Natural killer cell (primary cell): ENCODE data around the gene ARL1. TPM values are rescaled to one million over a fixed set of nuclear protein-coding genes. Genes with fewer than 3 reads are reported as not detected.

ENCODE experiments used
- ATAC-seq, 3 donors: fragments of 150-1000 bp in 2 of 3; fragments of 200-7000 bp in 1 of 3; cut with Tn5 transposase; 1 replicate in 1 of 3; 2 replicates in 2 of 3; pipeline ENCODE4 v1.10.0; 2021; ENCODE audit warnings: mild to moderate bottlenecking in 2 of 3, moderate library complexity in 2 of 3
- DNase-seq, 2 donors: peaks; one replicate each; pipeline versions ENCODE4 v3.0.0 to v3.0.0-alpha.2; 2013 to 2021; ENCODE audit warnings: mixed read lengths in 1 of 2
- H3K27ac ChIP-seq: one replicate; pipeline ENCODE4 v1.5.1; 2013; ENCODE audit warnings: mild to moderate bottlenecking, low read length
- H3K27me3 ChIP-seq: one replicate; pipeline ENCODE4 v1.6.1; 2013; ENCODE audit warnings: low read length; ENCODE audit not compliant: control insufficient read depth, insufficient read depth
- H3K36me3 ChIP-seq: one replicate; pipeline ENCODE4 v1.6.1; 2013; ENCODE audit warnings: low read length; ENCODE audit not compliant: control insufficient read depth, insufficient read depth
- H3K4me1 ChIP-seq: one replicate; pipeline ENCODE4 v1.6.1; 2013; ENCODE audit warnings: low read length; ENCODE audit not compliant: control insufficient read depth, insufficient read depth
- H3K4me3 ChIP-seq: one replicate; pipeline ENCODE4 v1.5.1; 2013; ENCODE audit warnings: low read length
- H3K9me3 ChIP-seq: one replicate; pipeline ENCODE4 v1.6.1; 2013; ENCODE audit warnings: low read length; ENCODE audit not compliant: control insufficient read depth, insufficient read depth
- H3K27ac Mint-ChIP-seq, 2 donors: one replicate each; pipeline ENCODE4 v1.8.0; 2022; ENCODE audit warnings: mild to moderate bottlenecking in 2 of 2, mixed read lengths in 2 of 2, moderate library complexity in 1 of 2
- H3K27me3 Mint-ChIP-seq, 2 donors: one replicate each; pipeline ENCODE4 v1.8.0; 2022; ENCODE audit warnings: low read depth in 2 of 2, mixed read lengths in 2 of 2
- H3K36me3 Mint-ChIP-seq: one replicate; pipeline ENCODE4 v1.8.0; 2022; ENCODE audit warnings: mixed read lengths
- H3K4me1 Mint-ChIP-seq, 2 donors: one replicate each; pipeline ENCODE4 v1.8.0; 2022; ENCODE audit warnings: mixed read lengths in 2 of 2
- H3K4me3 Mint-ChIP-seq: one replicate; pipeline ENCODE4 v1.8.0; 2022; ENCODE audit warnings: mild to moderate bottlenecking, moderate library complexity, mixed read lengths
- H3K9me3 Mint-ChIP-seq, 2 donors: one replicate each; pipeline ENCODE4 v1.8.0; 2022; ENCODE audit warnings: mixed read lengths in 2 of 2
- WGBS: methylation state at CpG from one replicate; pipeline ENCODE4 v1.1.7; 2013; ENCODE audit warnings: missing lambda C conversion rate; ENCODE audit not compliant: insufficient coverage; 5-methylcytosine and 5-hydroxymethylcytosine counted together
- intact Hi-C: fragments of 100-400 bp; cut with micrococcal nuclease; formaldehyde crosslinking; loops from one replicate; pipeline ENCODE4 v1.14.2; 2022
- total RNA-seq, 4 donors: library from RNA; stranded (reverse); fragments of 120-200 nt in 1 of 4; gene quantifications; one replicate each; pipeline versions ENCODE4 v1.2.3 to v1.2.4, GENCODE V29; 2013 to 2022
- TF ChIP-seq, protein P1 (sequence below): fragments of 200-600 bp; IDR thresholded peaks from one replicate; pipeline ENCODE4 v1.8.0; 2022; ENCODE audit warnings: antibody characterized with exemption

ARL1 gene
- 10 to 100 TPM; 32.0 to 32.6 (median 32.2) TPM for total RNA-seq
- total RNA-seq (2013) = 49.9 TPM

DNA sequence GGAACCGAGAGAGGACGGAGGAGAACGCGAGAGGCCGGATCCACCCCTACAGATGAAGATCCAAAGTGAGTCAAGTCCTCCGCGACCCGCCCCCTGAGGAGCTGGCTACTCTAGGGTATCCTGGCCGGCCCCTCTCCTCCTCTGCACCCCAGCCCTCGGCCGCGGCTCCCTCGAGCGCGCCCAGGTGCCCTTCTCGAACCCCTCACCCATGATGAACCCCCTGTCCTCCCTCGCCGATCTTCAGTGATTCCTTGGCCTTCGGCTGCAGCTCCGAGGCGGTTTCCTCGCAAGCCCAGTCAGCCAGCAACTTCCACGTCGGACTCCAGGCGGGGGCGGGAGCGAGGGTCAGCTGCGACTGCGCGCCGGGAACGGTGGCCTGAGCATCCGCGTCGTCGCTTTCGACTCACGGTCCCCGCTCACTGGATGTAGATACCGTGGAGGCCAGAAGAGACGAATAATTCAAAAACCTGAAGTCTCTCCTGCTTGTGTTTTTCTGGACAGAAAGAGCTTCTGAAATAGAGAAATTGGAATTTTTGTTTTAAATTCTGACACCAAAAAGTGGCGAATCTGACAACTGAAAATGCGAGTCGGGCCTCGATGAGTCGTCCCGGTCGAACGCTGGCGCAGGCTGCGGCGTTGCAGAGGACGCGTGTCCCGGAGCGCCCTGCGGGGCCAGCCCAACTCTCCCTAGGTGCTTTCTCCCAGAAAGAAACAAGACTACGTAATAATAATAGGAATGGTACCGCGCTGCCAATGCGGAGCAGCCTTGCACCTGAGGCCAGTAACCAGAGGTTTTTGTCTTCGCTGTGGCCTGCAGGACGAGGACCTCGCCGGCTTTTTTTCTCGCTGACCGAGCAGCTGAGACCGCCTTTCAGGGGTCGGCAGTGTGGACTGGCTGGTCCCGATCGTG is at the start of gene ARL1:
ARL1 (minus strand) TSS at position 337 of the 910 bp plus-strand sequence; CDS start at position 210, 127 bp downstream.
- Mint-ChIP-seq H3K9me3 (no peaks in the 10 kb centered on the region), H3K27me3 (peaks cover 2 to 7% of the 10 kb centered on the region in 2 donors), H3K27ac (peak within 1 kb of the TSS; percentile 93 to 95), H3K4me3 (peak within 1 kb of the TSS; percentile 98), H3K36me3 (no peaks in the 10 kb centered on the region), H3K4me1 (peaks cover 25 to 32% of the 10 kb centered on the region in 2 donors)
- H3K27ac ChIP-seq = peak within 1 kb of the TSS; percentile 95
- TF ChIP-seq, protein P1, sequence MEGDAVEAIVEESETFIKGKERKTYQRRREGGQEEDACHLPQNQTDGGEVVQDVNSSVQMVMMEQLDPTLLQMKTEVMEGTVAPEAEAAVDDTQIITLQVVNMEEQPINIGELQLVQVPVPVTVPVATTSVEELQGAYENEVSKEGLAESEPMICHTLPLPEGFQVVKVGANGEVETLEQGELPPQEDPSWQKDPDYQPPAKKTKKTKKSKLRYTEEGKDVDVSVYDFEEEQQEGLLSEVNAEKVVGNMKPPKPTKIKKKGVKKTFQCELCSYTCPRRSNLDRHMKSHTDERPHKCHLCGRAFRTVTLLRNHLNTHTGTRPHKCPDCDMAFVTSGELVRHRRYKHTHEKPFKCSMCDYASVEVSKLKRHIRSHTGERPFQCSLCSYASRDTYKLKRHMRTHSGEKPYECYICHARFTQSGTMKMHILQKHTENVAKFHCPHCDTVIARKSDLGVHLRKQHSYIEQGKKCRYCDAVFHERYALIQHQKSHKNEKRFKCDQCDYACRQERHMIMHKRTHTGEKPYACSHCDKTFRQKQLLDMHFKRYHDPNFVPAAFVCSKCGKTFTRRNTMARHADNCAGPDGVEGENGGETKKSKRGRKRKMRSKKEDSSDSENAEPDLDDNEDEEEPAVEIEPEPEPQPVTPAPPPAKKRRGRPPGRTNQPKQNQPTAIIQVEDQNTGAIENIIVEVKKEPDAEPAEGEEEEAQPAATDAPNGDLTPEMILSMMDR = no peak
- under 1% methylated on average over 69 of the region's 71 CpGs for WGBS
- H3K27me3 ChIP-seq = peaks cover 2% of the 10 kb centered on the region
- intact Hi-C loops = loop anchor here (5.0 kb wide), 1 partner anchor 425 kb away; the partner anchor contains the start of gene GNPTAB
- ATAC-seq = peak; percentile 86 to 89 (median 87)
- H3K9me3 ChIP-seq = no peaks in the 10 kb centered on the region
- peak; percentile 73 to 87 for DNase-seq
- H3K36me3 ChIP-seq = no peaks in the 10 kb centered on the region
- peak within 1 kb of the TSS; percentile 78 for H3K4me3 ChIP-seq
- H3K4me1 ChIP-seq = peaks cover 18% of the 10 kb centered on the region

DNA sequence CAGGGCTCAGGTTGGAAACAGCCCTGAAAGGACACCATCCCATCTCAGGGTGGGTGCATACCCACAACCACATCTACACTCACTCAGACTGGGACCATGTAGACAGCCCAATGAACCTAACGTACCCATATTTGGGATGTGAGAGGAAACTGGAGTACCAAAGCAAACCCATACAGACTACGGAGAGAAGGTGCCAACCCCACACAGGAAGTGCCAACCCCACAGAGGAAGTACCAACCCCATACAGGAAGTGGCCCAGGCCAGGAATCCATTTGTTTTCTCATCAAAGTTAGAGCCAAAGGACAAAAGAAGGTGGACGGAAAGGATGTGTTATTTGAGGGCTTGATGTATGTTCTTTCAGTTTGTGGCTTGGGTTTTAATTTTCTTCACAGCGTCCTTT is 48.1 kb upstream of the ARL1 start:
- Mint-ChIP-seq H3K9me3 (peaks cover 0 to 4% of the 10 kb centered on the region in 2 donors), H3K27ac (peak overlapping the region; percentile 75 to 80), H3K4me1 (peaks cover 21 to 23% of the 10 kb centered on the region in 2 donors), H3K36me3 (no peaks in the 10 kb centered on the region), H3K27me3 (no peaks in the 10 kb centered on the region), H3K4me3 (peak overlapping the region; percentile 85)
- Histone ChIP-seq H3K9me3 (peaks cover 11% of the 10 kb centered on the region), H3K27ac (peak overlapping the region; percentile 13), H3K27me3 (no peaks in the 10 kb centered on the region), H3K36me3 (no peaks in the 10 kb centered on the region), H3K4me1 (peaks cover 19% of the 10 kb centered on the region), H3K4me3 (no peak overlapping the region)
- ATAC-seq (peak; percentile 79 to 91 (median 86)), DNase-seq (peak; percentile 17 to 50)
- WGBS = 0% methylated on average over 3 of the region's 4 CpGs
- TF ChIP-seq, protein P1 = no peak
- intact Hi-C loops = no loop called here

DNA sequence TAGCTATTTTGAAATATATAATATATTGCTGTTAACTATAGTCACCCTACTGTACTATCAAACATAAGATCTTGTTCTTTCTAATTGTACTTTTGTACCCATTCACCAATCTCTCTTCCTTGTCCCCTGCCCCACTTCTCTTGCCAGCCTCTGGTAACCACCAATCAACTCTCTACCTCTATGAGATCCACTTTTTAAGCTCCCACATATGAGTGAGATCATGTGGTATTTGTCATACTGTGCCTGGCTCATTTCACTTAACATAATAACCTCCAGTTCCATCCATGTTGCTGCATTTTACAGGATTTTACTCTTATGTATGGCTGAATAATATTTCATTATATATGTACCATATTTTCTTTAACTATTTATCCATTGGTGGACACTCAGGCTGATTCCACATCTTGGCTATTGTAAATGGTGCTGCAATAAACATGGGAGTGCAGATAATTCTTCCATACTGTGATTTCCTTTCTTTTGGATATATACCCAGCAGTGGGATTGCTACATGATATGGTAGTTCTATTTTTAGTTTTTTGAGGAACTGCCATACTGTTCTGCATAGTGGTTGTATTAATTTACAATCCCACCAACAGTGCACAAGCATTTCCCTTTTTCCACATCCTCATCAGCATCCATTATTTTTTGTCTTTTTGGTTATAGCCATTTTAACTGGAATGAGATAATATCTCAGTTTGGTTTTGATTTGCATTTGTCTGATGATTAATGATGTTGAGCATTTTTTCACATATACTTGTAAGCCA is 34.1 kb upstream of the ARL1 start:
- Histone ChIP-seq H3K36me3 (no peaks in the 10 kb centered on the region), H3K9me3 (no peaks in the 10 kb centered on the region), H3K4me3 (no peak overlapping the region), H3K27ac (no peak overlapping the region), H3K27me3 (no peaks in the 10 kb centered on the region), H3K4me1 (no peaks in the 10 kb centered on the region)
- no peak for DNase-seq
- Mint-ChIP-seq H3K4me3 (no peak overlapping the region), H3K27ac (no peak overlapping the region), H3K9me3 (no peaks in the 10 kb centered on the region), H3K36me3 (no peaks in the 10 kb centered on the region), H3K27me3 (peaks cover 0 to 7% of the 10 kb centered on the region in 2 donors), H3K4me1 (no peaks in the 10 kb centered on the region)
- intact Hi-C loops = no loop called here
- no peak for ATAC-seq
- TF ChIP-seq, protein P1 = no peak
